ENCODE data around the gene LY6G6F. TPM values are rescaled to one million over a fixed set of nuclear protein-coding genes. Genes with fewer than 3 reads are reported as not detected.
A peak's percentile ranks its signal among the peaks of the same experiment; 100 is the strongest.
"Not testable (repeated sequence)": the region's sequence is repeated elsewhere in the genome, so short reads cannot be mapped to it uniquely, and the experiment has no call there.

The LY6G6F gene
- total RNA-seq, 1 donor from 2014 or later, result not detected

GRCh38 chr6:31702819-31703716 is 3.6 kb upstream of the LY6G6F start, which contains the start of gene ABHD16A:
Gene ABHD16A (minus strand): TSS chr6:31703324. CDS start chr6:31703281, 43 bp downstream.
- peak; percentile 99 for DNase-seq

DNA sequence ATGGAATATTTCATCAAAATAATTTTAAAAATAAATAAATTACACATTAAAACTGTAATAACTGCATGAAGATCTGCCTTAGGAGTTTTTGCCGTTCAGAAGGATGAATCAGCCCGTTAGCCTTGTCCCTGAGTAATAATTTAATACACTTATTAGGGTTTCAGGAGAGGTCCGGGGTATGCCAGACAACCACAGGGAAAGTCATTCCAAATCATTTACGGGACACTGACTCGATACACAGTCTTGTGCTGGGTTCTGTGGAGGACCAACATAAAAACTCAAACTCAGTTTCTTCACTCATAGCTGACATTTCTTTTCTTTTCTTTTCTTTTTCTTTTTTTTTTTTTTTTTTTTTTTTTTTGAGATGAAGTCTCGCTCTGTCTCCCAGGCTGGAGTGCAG is 735 bp upstream of the LY6G6F start:
- no peak for DNase-seq

DNA sequence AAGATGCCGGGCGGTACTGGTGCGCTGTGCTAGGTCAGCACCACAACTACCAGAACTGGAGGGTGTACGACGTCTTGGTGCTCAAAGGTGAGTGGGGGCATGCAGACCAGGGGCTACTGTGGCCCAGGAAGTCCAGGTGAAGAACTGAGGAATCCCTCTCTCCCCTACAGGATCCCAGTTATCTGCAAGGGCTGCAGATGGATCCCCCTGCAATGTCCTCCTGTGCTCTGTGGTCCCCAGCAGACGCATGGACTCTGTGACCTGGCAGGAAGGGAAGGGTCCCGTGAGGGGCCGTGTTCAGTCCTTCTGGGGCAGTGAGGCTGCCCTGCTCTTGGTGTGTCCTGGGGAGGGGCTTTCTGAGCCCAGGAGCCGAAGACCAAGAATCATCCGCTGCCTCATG is 1.0 kb downstream of the LY6G6F start:
- no peak for DNase-seq

DNA sequence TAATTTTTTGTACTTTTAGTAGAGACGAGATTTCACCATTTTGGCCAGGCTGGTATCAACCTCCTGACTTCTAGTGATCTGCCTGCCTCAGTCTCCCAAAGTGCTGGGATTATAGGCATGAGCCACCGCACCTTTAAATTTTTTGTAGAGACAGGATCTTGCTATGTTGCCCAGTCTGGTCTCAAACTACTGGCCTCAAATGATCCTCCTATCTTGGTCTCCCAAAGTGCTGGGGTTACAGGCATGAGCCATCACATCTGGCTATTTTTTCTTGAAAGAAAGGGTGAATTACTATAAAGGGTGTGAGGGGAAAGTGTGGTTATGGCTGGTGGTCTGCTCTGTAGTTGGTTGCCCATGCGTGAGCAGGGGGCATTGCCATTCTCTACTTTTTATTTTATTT is 1.6 kb downstream of the LY6G6F start:
- DNase-seq, result no peak

DNA sequence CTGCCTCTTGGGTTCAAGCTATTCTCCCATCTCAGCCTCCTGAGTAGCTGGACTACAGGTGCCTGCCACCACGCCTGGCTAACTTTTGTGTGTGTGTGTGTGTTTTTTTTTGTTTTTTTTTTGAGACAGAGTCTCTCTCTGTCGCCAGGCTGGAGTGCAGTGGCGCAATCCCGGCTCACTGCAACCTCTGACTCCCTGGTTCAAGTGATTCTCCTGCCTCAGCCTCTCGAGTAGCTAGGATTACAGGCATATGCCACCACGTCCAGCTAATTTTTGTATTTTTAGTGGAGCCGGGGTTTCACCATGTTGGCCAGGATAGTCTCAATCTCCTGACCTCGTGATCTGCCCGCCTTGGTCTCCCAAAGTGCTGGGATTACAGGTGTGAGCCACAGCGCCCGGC is 2.5 kb downstream of the LY6G6F start:
- not testable (repeated sequence) for DNase-seq

- DNase-seq, result no peak
Observed at GRCh38 chr6:31710523-31711219, 4.0 kb downstream of the LY6G6F start.

- DNase-seq, result no peak
Observed at GRCh38 chr6:31711233-31711632, 4.6 kb downstream of the LY6G6F start.

DNA sequence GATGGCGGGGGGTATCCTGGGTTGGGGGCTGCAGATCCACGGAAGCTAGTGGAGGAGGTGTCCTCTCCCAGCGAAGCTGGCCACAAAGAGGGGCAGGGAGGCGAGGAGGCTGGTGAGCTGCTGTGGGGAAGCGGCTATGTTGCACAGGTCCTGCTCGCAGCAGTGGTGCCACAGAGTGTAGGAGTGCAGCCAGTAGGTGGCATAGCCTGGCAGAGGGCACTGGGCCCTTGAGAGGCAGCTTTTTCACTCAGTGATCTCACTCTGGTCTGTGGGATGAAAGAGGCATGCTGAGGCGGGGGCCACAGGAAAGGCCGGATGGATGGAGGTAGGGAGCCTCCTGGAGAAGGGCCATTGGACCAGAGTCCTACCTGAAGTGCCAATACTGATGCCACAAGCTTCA is 5.6 kb downstream of the LY6G6F start:
- no peak for DNase-seq

- no peak for DNase-seq
Observed at GRCh38 chr6:31713465-31713864, 6.8 kb downstream of the LY6G6F start.

- no peak for DNase-seq
Observed at GRCh38 chr6:31713991-31714684, 7.5 kb downstream of the LY6G6F start.

GRCh38 chr6:31715022-31715958 is 8.6 kb downstream of the LY6G6F start, which contains the start of gene LY6G6D:
Gene LY6G6D (plus strand): TSS chr6:31715348. CDS start chr6:31715356, 8 bp downstream.
- DNase-seq, result no peak

DNA sequence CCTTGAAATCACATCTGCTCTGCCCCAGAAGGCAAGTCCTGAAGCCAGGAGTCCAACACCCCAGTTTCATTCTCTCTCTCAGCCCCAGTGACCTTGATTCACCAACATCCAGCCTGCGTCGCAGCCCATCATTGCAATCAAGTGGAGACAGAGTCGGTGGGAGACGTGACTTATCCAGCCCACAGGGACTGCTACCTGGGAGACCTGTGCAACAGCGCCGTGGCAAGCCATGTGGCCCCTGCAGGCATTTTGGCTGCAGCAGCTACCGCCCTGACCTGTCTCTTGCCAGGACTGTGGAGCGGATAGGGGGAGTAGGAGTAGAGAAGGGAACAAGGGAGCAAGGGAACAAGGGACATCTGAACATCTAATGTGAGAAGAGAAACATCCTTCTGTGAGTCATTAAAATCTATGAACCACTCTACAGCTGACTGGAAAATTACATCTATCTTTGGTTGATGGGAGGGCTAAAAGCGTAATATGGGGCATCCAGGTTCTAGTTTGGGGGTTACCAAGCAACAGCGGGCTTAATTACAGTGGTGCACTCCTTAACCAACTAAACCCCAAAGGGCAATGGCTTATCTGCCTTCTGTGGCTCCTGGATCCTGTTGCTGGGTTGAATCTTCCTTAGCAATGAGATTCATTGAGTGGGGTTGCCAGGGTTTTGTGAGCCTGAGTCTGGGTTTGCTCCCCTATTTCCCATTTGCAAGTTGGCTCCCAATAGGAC is 11.0 kb downstream of the LY6G6F start:
- DNase-seq, result no peak

DNA sequence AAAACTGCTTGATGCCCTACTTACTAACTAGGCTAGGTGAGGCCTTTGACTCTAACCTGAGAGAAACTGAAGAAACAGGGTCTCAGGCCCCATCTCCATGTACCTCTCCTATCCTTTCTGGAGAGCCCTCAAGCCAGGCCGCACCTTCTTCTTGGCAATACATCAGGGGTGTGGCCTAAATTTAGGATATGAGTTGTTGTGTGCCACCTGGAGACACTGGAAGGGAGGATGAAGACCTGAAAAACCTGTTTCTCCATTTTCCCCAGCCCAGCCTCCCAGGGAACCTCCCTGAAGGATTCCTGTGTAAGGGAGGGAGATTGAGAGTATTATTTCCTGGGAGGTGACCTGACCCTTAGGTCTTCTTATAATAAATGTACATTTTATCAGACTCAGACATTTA is 11.6 kb downstream of the LY6G6F start:
- no peak for DNase-seq

DNA sequence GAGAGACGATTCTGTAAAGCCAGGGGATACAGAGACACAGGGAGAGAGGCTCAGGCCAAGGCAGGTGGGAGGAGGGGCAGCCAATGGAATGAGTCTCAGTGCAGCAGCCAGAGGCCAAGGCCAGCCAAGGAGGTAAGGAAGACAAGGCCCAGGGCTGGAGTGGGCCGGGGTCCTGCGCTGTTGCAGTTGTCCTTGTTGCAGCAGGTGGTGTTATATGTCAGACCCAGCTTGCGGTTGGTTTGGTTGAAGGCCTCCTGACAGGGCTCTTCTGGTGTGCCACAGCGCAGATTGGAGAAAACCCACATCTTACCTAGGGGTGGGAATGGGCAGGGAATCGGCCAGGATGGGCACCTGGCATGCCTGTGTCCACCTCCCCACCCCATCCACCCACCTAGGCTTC is 12.3 kb downstream of the LY6G6F start:
- no peak for DNase-seq

- no peak for DNase-seq
Observed at GRCh38 chr6:31720196-31720770, 13.6 kb downstream of the LY6G6F start.

DNA sequence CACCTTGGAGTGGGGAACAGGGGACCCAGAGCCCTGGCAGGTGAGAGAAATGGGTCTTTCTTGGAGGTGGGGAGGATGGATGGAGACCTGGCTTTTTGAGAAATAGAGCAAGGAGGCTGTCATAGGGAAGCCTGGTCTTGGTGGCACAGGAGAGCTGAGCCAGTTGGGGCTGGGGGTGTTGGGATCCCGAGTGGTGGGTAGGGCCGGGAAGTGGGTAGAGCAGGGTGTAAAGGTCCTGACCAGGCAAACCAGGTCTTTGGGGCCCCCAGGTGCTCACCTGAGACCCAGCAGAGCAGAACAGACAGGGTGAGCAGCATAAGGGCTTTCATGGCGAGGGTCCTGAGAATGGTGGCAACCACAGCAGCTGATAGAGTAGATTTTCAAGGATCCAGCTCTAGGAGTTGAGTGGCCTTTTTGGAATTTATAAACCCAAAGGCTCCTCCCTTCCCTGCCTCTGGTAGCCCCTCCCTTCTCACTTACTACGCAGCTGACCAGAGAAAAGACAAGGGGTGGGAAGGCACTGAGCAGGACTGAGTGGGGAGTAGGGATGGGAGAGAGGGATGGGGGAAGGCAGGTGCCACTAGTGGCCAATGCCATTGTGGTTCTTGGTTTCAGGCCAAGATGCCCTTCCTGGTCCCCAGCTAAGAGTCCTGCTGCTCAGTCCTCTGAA is 14.8 kb downstream of the LY6G6F start, which contains the start of gene LY6G6C:
TSS of gene LY6G6C (minus strand) at position 396 of the 670 bp plus-strand sequence. CDS start at position 329, 67 bp downstream.
- no peak for DNase-seq

- DNase-seq, result no peak
Observed at GRCh38 chr6:31722173-31722572, 15.5 kb downstream of the LY6G6F start.

- no peak for DNase-seq
Observed at GRCh38 chr6:31723245-31723979, 16.7 kb downstream of the LY6G6F start, which contains the start of gene MPIG6B. Gene MPIG6B (plus strand): TSS chr6:31723373. CDS start chr6:31723384, 11 bp downstream.

Measured in skin of body (tissue), 2 donors.